ENCODE data around the gene CFAP92.

CFAP92 gene, protein sequence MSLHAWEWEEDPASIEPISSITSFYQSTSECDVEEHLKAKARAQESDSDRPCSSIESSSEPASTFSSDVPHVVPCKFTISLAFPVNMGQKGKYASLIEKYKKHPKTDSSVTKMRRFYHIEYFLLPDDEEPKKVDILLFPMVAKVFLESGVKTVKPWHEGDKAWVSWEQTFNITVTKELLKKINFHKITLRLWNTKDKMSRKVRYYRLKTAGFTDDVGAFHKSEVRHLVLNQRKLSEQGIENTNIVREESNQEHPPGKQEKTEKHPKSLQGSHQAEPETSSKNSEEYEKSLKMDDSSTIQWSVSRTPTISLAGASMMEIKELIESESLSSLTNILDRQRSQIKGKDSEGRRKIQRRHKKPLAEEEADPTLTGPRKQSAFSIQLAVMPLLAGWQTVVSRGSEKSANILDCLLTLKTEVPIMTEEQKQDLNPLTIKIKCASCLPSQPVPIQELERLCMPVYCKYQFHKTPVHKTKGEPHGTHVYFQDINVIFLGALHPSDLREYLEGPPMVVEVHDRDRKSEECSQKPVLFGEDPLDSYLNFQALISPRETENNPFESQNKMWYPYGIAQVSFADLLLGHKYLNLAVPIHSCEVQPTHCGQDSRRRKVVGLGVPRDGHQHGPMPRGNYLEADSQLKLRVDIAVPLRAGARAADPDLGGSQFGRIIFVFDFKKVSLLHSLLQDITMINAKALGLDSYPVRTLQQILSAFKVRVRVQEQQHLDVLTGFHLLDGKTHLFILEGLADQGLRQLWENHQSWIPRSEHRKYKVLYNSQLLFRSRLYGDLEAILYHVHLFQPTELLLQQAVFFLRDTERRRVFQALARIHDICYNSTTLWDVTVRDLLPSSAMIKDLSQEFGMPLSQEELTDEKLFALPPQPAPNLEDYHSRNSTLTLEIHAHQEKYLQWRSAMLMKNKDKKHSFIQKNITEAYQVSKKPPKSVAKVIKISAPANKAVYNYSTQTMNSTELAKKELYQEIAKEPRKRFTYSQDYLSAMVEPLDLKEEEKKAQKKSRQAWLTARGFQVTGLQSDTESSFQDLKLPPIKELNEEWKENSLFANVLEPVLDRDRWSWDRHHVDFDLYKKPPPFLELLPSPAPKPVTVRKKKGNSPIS

DNA sequence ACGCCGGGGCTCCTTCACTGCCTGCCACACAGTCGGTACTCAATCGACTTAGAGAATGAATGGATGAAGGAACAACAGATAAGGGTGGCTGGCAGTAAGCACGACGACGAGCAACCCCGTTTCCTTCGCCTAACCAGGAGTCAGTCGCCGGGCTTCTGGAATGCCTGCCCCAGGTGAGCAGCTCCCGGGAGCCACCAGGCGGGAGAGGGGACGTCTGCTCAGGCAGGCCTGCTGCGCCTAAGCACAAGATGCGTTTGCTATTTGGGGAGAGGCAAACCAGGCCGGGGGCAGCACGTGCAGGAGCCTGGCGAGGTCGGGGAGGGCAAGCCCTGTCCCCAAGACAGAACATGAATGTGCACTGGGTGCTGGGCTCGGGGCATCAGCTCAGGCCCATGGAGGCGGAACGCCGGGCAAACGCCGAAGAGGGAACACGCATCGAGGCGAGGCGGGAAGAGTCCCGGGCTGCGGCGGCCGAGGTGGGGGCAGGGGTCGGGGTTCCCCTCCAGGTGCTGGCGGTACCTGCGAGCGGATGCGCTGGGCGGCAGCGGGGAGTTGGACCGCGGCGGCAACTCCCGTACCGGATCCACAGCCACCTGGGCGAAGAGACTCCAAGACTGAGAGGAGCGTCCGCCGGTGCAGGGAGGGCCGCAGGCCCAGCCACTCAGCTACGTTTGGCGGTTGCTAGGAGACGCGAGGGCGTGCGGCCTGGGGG is at the start of gene CFAP92:
Gene CFAP92 (minus strand): TSS at position 616 of the 712 bp plus-strand sequence. CDS start 772 bp downstream, outside the sequence.
- Histone ChIP-seq H3K36me3 (ENCODE audit: low read depth) (no peaks in the 10 kb centered on the region), H3K9me3 (ENCODE audit: severe bottlenecking) (no peaks in the 10 kb centered on the region), H3K27ac (ENCODE audit: poor library complexity, severe bottlenecking) (no peak within 1 kb of the TSS), H3K4me1 (ENCODE audit: insufficient read depth, poor library complexity, severe bottlenecking) (peaks cover 5% of the 10 kb centered on the region), H3K4me3 (ENCODE audit: severe bottlenecking) (peak within 1 kb of the TSS; percentile 36), H3K27me3 (ENCODE audit: insufficient read depth, poor library complexity, severe bottlenecking) (peaks cover 7% of the 10 kb centered on the region)
- DNase-seq (ENCODE audit: low spot score) (peak; percentile 85), ATAC-seq (ENCODE audit: low read depth) (peak; percentile 97)
- TF ChIP-seq CTCF (IDR thresholded peaks at IDR 0.05; ENCODE audit: poor library complexity, severe bottlenecking) = peak; percentile 11

DNA sequence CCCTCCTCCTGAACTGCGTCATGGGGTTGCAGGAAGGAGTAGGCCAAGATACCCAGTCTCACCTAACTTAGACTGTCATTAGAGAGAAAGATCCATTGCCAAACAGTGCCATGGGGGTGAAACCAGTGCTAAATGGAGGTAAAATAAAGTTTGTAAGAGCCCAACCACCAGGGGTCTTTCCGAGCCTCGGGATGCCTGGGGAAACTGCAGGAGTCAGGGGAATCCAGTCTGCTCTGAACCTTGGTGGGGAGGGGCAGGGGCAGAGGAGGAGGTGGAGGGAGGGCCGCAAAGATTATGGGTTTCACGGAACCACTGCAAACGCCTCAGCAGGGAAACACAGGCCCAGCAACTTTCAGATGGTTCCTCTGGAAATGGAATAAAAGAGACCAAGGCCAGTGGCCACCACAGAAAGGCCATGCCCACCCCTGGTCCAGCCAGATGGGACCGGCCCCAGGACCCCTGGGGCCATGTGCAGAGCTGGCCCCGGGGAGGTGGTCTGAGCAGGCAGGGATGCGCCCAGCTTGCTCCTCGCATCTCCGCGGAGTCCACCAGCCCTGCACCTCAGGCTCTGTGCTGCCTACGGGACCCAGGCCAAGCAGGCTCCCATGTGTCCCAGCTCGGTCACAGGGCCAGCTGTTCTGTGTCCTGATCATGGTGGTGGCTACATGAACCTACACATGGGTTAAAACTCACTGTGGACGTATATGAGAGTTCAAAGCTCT is 46.9 kb upstream of the CFAP92 start:
- no peaks in the 10 kb centered on the region for H3K36me3 ChIP-seq (ENCODE audit: low read depth)
- H3K27me3 ChIP-seq (ENCODE audit: insufficient read depth, poor library complexity, severe bottlenecking) = no peaks in the 10 kb centered on the region
- no peaks in the 10 kb centered on the region for H3K4me1 ChIP-seq (ENCODE audit: insufficient read depth, poor library complexity, severe bottlenecking)
- H3K27ac ChIP-seq (ENCODE audit: poor library complexity, severe bottlenecking) = no peak overlapping the region
- DNase-seq (ENCODE audit: low spot score) = no peak
- H3K4me3 ChIP-seq (ENCODE audit: severe bottlenecking) = no peak overlapping the region
- no peak for ATAC-seq (ENCODE audit: low read depth)
- no peak for TF ChIP-seq CTCF (IDR thresholded peaks at IDR 0.05; ENCODE audit: poor library complexity, severe bottlenecking)
- H3K9me3 ChIP-seq (ENCODE audit: severe bottlenecking) = no peaks in the 10 kb centered on the region

- no peaks in the 10 kb centered on the region for H3K36me3 ChIP-seq (ENCODE audit: low read depth)
- ATAC-seq (ENCODE audit: low read depth) (no peak), DNase-seq (ENCODE audit: low spot score) (no peak)
- no peaks in the 10 kb centered on the region for H3K4me1 ChIP-seq (ENCODE audit: insufficient read depth, poor library complexity, severe bottlenecking)
- H3K9me3 ChIP-seq (ENCODE audit: severe bottlenecking) = no peaks in the 10 kb centered on the region
- no peak overlapping the region for H3K4me3 ChIP-seq (ENCODE audit: severe bottlenecking)
- no peak for TF ChIP-seq CTCF (IDR thresholded peaks at IDR 0.05; ENCODE audit: poor library complexity, severe bottlenecking)
- H3K27me3 ChIP-seq (ENCODE audit: insufficient read depth, poor library complexity, severe bottlenecking) = no peaks in the 10 kb centered on the region
- H3K27ac ChIP-seq (ENCODE audit: poor library complexity, severe bottlenecking) = no peak overlapping the region
These were observed 46.1 kb upstream of the CFAP92 start for GRCh38 chr3:129040039-129040336.

DNA sequence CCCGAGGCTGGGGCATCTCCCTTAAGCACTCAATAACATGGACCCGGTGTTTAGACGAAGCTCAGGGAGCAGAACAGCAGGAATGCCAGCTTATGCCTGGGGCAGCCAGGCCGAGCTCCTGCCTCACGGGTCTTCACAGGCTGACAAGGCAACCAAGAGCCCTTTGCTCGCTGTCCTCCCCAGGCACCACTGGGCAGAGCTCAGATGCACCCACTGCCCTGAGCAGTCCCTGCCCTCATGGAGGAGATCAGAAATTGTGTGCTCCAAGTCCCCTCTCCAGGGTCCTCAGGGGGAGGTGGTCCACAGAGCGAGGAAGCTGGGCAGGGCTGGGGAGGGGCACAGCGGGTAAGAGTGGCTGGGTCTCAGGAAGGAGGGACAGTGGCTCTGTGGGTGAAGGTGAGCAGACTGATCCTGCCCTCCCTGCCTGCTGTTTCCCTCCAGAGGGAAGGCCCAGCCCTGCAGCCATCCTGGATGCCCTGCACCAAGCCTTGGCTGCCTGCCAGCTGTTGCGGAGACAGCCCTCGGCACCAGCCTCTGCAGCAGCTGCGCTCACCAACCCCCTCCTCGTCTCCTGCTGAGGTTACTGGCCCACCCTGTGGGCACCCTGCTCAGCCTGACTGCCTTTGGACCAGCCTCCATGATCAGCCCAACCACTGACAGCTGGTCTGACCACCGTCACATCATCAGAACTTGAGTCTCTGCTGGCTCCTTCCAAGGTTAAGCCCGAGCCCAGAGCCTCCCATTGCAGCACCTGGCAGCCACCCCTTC is 45.6 kb upstream of the CFAP92 start:
- ATAC-seq (ENCODE audit: low read depth) (peak; percentile 36; the same call in 1 of the 3 replicates), DNase-seq (ENCODE audit: low spot score) (no peak)
- no peaks in the 10 kb centered on the region for H3K9me3 ChIP-seq (ENCODE audit: severe bottlenecking)
- no peaks in the 10 kb centered on the region for H3K4me1 ChIP-seq (ENCODE audit: insufficient read depth, poor library complexity, severe bottlenecking)
- no peak overlapping the region for H3K4me3 ChIP-seq (ENCODE audit: severe bottlenecking)
- H3K27ac ChIP-seq (ENCODE audit: poor library complexity, severe bottlenecking) = no peak overlapping the region
- no peak for TF ChIP-seq CTCF (IDR thresholded peaks at IDR 0.05; ENCODE audit: poor library complexity, severe bottlenecking)
- H3K36me3 ChIP-seq (ENCODE audit: low read depth) = no peaks in the 10 kb centered on the region
- H3K27me3 ChIP-seq (ENCODE audit: insufficient read depth, poor library complexity, severe bottlenecking) = no peaks in the 10 kb centered on the region

Measured in RWPE2 (cell line).